H9 (cell line): Measurements from ENCODE around the gene ZMYND8. TPM values are rescaled to one million over a fixed set of nuclear protein-coding genes. Genes with fewer than 3 reads are reported as not detected.

Experiments
- DNase-seq: peaks from one replicate; pipeline ENCODE4 v3.0.0-alpha.2; 2017
- H2AFZ ChIP-seq: one replicate; pipeline ENCODE4 v1.6.1; 2013; ENCODE audit warnings: mild to moderate bottlenecking, low read length, control low read depth, moderate library complexity
- H2AK5ac ChIP-seq: 2 replicates; pipeline ENCODE4 v1.6.1; 2013; ENCODE audit warnings: low read length, control low read depth, mixed read lengths; ENCODE audit not compliant: insufficient read length
- H2BK120ac ChIP-seq: one replicate; pipeline ENCODE4 v1.6.1; 2013; ENCODE audit warnings: low read depth, mild to moderate bottlenecking, low read length, control low read depth, inconsistent platforms; ENCODE audit not compliant: poor library complexity, severe bottlenecking
- H2BK12ac ChIP-seq: 2 replicates; pipeline ENCODE4 v1.6.1; 2013; ENCODE audit warnings: low read length, control low read depth, mixed read lengths, low read depth; ENCODE audit not compliant: insufficient read length
- H2BK15ac ChIP-seq: 2 replicates; pipeline ENCODE4 v1.6.1; 2013; ENCODE audit warnings: low read depth, low read length, control low read depth
- H2BK20ac ChIP-seq: one replicate; pipeline ENCODE4 v1.6.1; 2013; ENCODE audit warnings: low read depth, mild to moderate bottlenecking, low read length, control low read depth, inconsistent platforms; ENCODE audit not compliant: poor library complexity, severe bottlenecking
- H2BK5ac ChIP-seq: 2 replicates; pipeline ENCODE4 v1.6.1; 2013; ENCODE audit warnings: low read length, control low read depth, mixed read lengths; ENCODE audit not compliant: insufficient read length
- H3K14ac ChIP-seq: 2 replicates; pipeline ENCODE4 v1.6.1; 2013; ENCODE audit warnings: low read length, control low read depth; ENCODE audit not compliant: insufficient read depth
- H3K18ac ChIP-seq: 2 replicates; pipeline ENCODE4 v1.6.1; 2013; ENCODE audit warnings: low read depth, mild to moderate bottlenecking, mixed read lengths, low read length, control low read depth; ENCODE audit not compliant: insufficient read length
- H3K23ac ChIP-seq: 2 replicates; pipeline ENCODE4 v1.6.1; 2013; ENCODE audit warnings: low read length, control low read depth, mixed read lengths, low read depth; ENCODE audit not compliant: insufficient read length
- H3K23me2 ChIP-seq: 2 replicates; pipeline ENCODE4 v1.6.1; 2013; ENCODE audit warnings: low read depth, mild to moderate bottlenecking, mixed read lengths, low read length, control low read depth; ENCODE audit not compliant: insufficient read length, poor library complexity, severe bottlenecking
- H3K27ac ChIP-seq: 2 replicates; pipeline ENCODE4 v1.5.1; 2013; ENCODE audit warnings: low read length, control low read depth, mixed read lengths, low read depth; ENCODE audit not compliant: insufficient read length
- H3K27me3 ChIP-seq: 2 replicates; pipeline ENCODE4 v1.6.1; 2013; ENCODE audit warnings: low read length, control low read depth, inconsistent platforms; ENCODE audit not compliant: insufficient read depth
- H3K4ac ChIP-seq: 2 replicates; pipeline ENCODE4 v1.6.1; 2013; ENCODE audit warnings: low read depth, mild to moderate bottlenecking, control low read depth, inconsistent platforms, low read length, moderate library complexity
- H3K4me1 ChIP-seq: 2 replicates; pipeline ENCODE4 v1.6.1; 2013; ENCODE audit warnings: low read length, control low read depth, inconsistent platforms; ENCODE audit not compliant: insufficient read depth
- H3K4me2 ChIP-seq: 2 replicates; pipeline ENCODE4 v1.6.1; 2013; ENCODE audit warnings: low read length, control low read depth, mixed read lengths; ENCODE audit not compliant: insufficient read length, insufficient read depth
- H3K56ac ChIP-seq: 2 replicates; pipeline ENCODE4 v1.6.1; 2013; ENCODE audit warnings: low read depth, mild to moderate bottlenecking, mixed read lengths, low read length, control low read depth; ENCODE audit not compliant: insufficient read length
- H3K79me1 ChIP-seq: 2 replicates; pipeline ENCODE4 v1.6.1; 2013; ENCODE audit warnings: low read depth, mild to moderate bottlenecking, moderate library complexity, low read length, control low read depth, inconsistent platforms; ENCODE audit not compliant: insufficient read depth, poor library complexity, severe bottlenecking
- H3K79me2 ChIP-seq: 2 replicates; pipeline ENCODE4 v1.6.1; 2013; ENCODE audit warnings: low read length, control low read depth, inconsistent platforms; ENCODE audit not compliant: insufficient read depth
- H3K9ac ChIP-seq: 2 replicates; pipeline ENCODE4 v1.6.1; 2013; ENCODE audit warnings: low read length, control low read depth, mixed read lengths; ENCODE audit not compliant: insufficient read length; ENCODE audit errors: extremely low read depth
- H3K9me3 ChIP-seq: one replicate; pipeline ENCODE4 v1.6.1; 2013; ENCODE audit warnings: low read depth, low read length, inconsistent platforms; ENCODE audit not compliant: control insufficient read depth
- H3T11ph ChIP-seq: one replicate; pipeline ENCODE4 v1.6.1; 2013; ENCODE audit warnings: mild to moderate bottlenecking, low read length, control low read depth, inconsistent platforms
- H4K20me1 ChIP-seq: one replicate; pipeline ENCODE4 v1.6.1; 2013; ENCODE audit not compliant: control insufficient read depth, insufficient read length, insufficient read depth
- H4K5ac ChIP-seq: 2 replicates; pipeline ENCODE4 v1.6.1; 2013; ENCODE audit warnings: low read depth, mild to moderate bottlenecking, mixed read lengths, low read length, control low read depth; ENCODE audit not compliant: insufficient read length
- H4K8ac ChIP-seq: replicated peaks from 2 replicates; pipeline ENCODE4 v1.6.1; 2013; ENCODE audit warnings: low read length, control low read depth, mixed read lengths, low read depth; ENCODE audit not compliant: insufficient read length
- H4K91ac ChIP-seq: 2 replicates; pipeline ENCODE4 v1.6.1; 2013; ENCODE audit warnings: low read depth, mild to moderate bottlenecking, moderate library complexity, mixed read lengths, low read length, control low read depth; ENCODE audit not compliant: insufficient read length
- H3K27ac Mint-ChIP-seq, 3 experiments: 2 replicates in 2 of 3; 3 replicates in 1 of 3; pipeline ENCODE4 v1.8.0; 2020 to 2021; ENCODE audit warnings: mixed read lengths in 3 of 3, mild to moderate bottlenecking in 1 of 3, moderate library complexity in 1 of 3
- H3K27me3 Mint-ChIP-seq: 2 replicates; pipeline ENCODE4 v1.8.0; 2021; ENCODE audit warnings: low read depth, mild to moderate bottlenecking, moderate library complexity, mixed read lengths
- H3K36me3 Mint-ChIP-seq, 3 experiments: 2 replicates in 2 of 3; 3 replicates in 1 of 3; pipeline ENCODE4 v1.8.0; 2020 to 2021; ENCODE audit warnings: low read depth in 3 of 3, mixed read lengths in 3 of 3; ENCODE audit not compliant: insufficient read depth in 1 of 3
- H3K4me1 Mint-ChIP-seq, 2 experiments: 2 replicates each; pipeline ENCODE4 v1.8.0; 2020; ENCODE audit warnings: mixed read lengths in 2 of 2
- H3K4me3 Mint-ChIP-seq, 2 experiments: 2 replicates in 1 of 2; 3 replicates in 1 of 2; pipeline ENCODE4 v1.8.0; 2020 to 2021; ENCODE audit warnings: mild to moderate bottlenecking in 2 of 2, mixed read lengths in 2 of 2, moderate library complexity in 1 of 2
- H3K9me3 Mint-ChIP-seq, 2 experiments: 2 replicates in 1 of 2; 3 replicates in 1 of 2; pipeline ENCODE4 v1.8.0; 2020; ENCODE audit warnings: mild to moderate bottlenecking in 2 of 2, mixed read lengths in 2 of 2, moderate library complexity in 1 of 2
- CTCF ChIP-seq: fragments of 200-600 bp; sonication (generic); conservative IDR thresholded peaks from 3 replicates; pipeline ENCODE4 v1.8.0; 2021; ENCODE audit warnings: antibody characterized with exemption, mild to moderate bottlenecking
- WGBS: extraction: QIAGEN DNeasy Blood & Tissue Kit; methylation state at CpG from one replicate; pipeline ENCODE4 v1.1.7; 2013; ENCODE audit warnings: missing lambda C conversion rate, low lambda C conversion rate, mixed read lengths; ENCODE audit not compliant: insufficient read length; ENCODE audit errors: extremely low coverage; 5-methylcytosine and 5-hydroxymethylcytosine counted together
- total RNA-seq: library from RNA; stranded (reverse); gene quantifications from 2 replicates; pipeline ENCODE4 v1.2.1, GENCODE V29; 2021

The ZMYND8 gene
- total RNA-seq, 1 experiment from 2014 or later: 158 TPM

GRCh38 chr20:47295921-47296426, 60.5 kb downstream of the ZMYND8 start:
- H3K14ac ChIP-seq: no peak overlapping the region
- H4K20me1 ChIP-seq: no peaks in the 10 kb centered on the region
- no peak overlapping the region for H2BK20ac ChIP-seq
- H3K23ac ChIP-seq: no peak overlapping the region
- H3K36me3 Mint-ChIP-seq: peaks cover 68 to 90% (median 88%) of the 10 kb centered on the region in 3 experiments
- H3K79me1 ChIP-seq: no peaks in the 10 kb centered on the region
- H2BK12ac ChIP-seq: no peak overlapping the region
- H3K4me1 Mint-ChIP-seq: peaks cover 10 to 18% of the 10 kb centered on the region in 2 experiments
- H2AFZ ChIP-seq: no peak overlapping the region
- no peak overlapping the region for H2BK15ac ChIP-seq
- no peak overlapping the region for H3T11ph ChIP-seq
- H4K5ac ChIP-seq: no peak overlapping the region
- H3K4me1 ChIP-seq: no peaks in the 10 kb centered on the region
- no peak overlapping the region for H3K4ac ChIP-seq
- H3K23me2 ChIP-seq: no peaks in the 10 kb centered on the region
- H3K27me3 ChIP-seq: no peaks in the 10 kb centered on the region
- peak overlapping the region in 2 of 3 experiments; percentile 34 to 84; a peak in 3 of 7 replicates for H3K27ac Mint-ChIP-seq
- no peak for DNase-seq
- H3K9ac ChIP-seq: no peak overlapping the region
- H3K9me3 Mint-ChIP-seq: no peaks in the 10 kb centered on the region
- no peak overlapping the region for H4K8ac ChIP-seq
- no peak overlapping the region for H3K56ac ChIP-seq
- TF ChIP-seq CTCF: no peak
- H2BK120ac ChIP-seq: no peak overlapping the region
- no peaks in the 10 kb centered on the region for H3K9me3 ChIP-seq
- H3K27me3 Mint-ChIP-seq: no peaks in the 10 kb centered on the region
- no CpG with 5 or more reads among the region's 6 CpGs for WGBS
- no peak overlapping the region for H2BK5ac ChIP-seq
- no peak overlapping the region for H3K27ac ChIP-seq
- no peak overlapping the region for H3K18ac ChIP-seq
- no peaks in the 10 kb centered on the region; the same call in 1 of the 2 replicates for H3K79me2 ChIP-seq
- no peak overlapping the region for H3K4me2 ChIP-seq
- no peak overlapping the region for H2AK5ac ChIP-seq
- H4K91ac ChIP-seq: no peak overlapping the region
- no peak overlapping the region for H3K4me3 Mint-ChIP-seq
